Keratinocyte (primary cell): ENCODE measurements around the gene STIMATE. TPM values are rescaled to one million over a fixed set of nuclear protein-coding genes. Genes with fewer than 3 reads are reported as not detected.
A peak's percentile ranks its signal among the peaks of the same experiment; 100 is the strongest.

Experiments
- DNase-seq: peaks from one replicate; pipeline ENCODE4 v3.0.0-alpha.2; 2011; ENCODE audit warnings: low read depth, missing footprints, low spot score
- FAIRE-seq: peaks from 2 replicates; lab custom pipeline; 2011; peaks lifted over from hg19 to GRCh38; lab: Jason Lieb, UNC
- H2AFZ ChIP-seq: 2 replicates; pipeline ENCODE4 v1.6.0; 2012; ENCODE audit warnings: low read length, control low read depth, inconsistent platforms; ENCODE audit not compliant: control insufficient read depth
- H3K27ac ChIP-seq: 2 replicates; pipeline ENCODE4 v1.5.1; 2011; ENCODE audit warnings: low read length; ENCODE audit not compliant: control insufficient read depth, insufficient read depth
- H3K27me3 ChIP-seq: 3 replicates; pipeline ENCODE4 v1.6.0; 2011; ENCODE audit warnings: low read length; ENCODE audit not compliant: control insufficient read depth, insufficient read depth; ENCODE audit errors: extremely low read depth
- H3K36me3 ChIP-seq, 2 experiments: 2 replicates in 1 of 2; 3 replicates in 1 of 2; pipeline ENCODE4 v1.5.1; 2011; ENCODE audit warnings: low read length in 2 of 2, mild to moderate bottlenecking in 1 of 2; ENCODE audit not compliant: control insufficient read depth in 2 of 2, insufficient read depth in 2 of 2; ENCODE audit errors: extremely low read depth in 1 of 2
- H3K4me1 ChIP-seq: 3 replicates; pipeline ENCODE4 v1.5.1; 2011; ENCODE audit warnings: low read length; ENCODE audit not compliant: control insufficient read depth, insufficient read depth; ENCODE audit errors: extremely low read depth
- H3K4me2 ChIP-seq: 3 replicates; pipeline ENCODE4 v1.6.0; 2011; ENCODE audit warnings: low read depth, low read length; ENCODE audit not compliant: control insufficient read depth, insufficient read depth; ENCODE audit errors: extremely low read depth
- H3K4me3 ChIP-seq, 3 experiments: fragments of 200-600 bp in 1 of 3; sonication (generic) in 1 of 3; 2 replicates in 2 of 3; 3 replicates in 1 of 3; pipeline ENCODE4 v1.5.1; 2011 to 2016; ENCODE audit warnings: low read length in 3 of 3, mild to moderate bottlenecking in 3 of 3, control low read depth in 2 of 3, inconsistent platforms in 1 of 3, low read depth in 1 of 3, mixed read lengths in 1 of 3, mixed run types in 1 of 3, moderate library complexity in 1 of 3; ENCODE audit not compliant: control insufficient read depth in 2 of 3, insufficient read depth in 2 of 3; ENCODE audit errors: extremely low read depth in 1 of 3
- H3K79me2 ChIP-seq: 2 replicates; pipeline ENCODE4 v1.6.0; 2012; ENCODE audit warnings: low read length; ENCODE audit not compliant: control insufficient read depth, insufficient read depth
- H3K9ac ChIP-seq: 3 replicates; pipeline ENCODE4 v1.6.0; 2011; ENCODE audit warnings: low read length; ENCODE audit not compliant: control insufficient read depth, insufficient read depth; ENCODE audit errors: extremely low read depth
- H3K9me1 ChIP-seq: 3 replicates; pipeline ENCODE4 v1.6.0; 2011; ENCODE audit warnings: low read length; ENCODE audit not compliant: control insufficient read depth, insufficient read depth; ENCODE audit errors: extremely low read depth
- H3K9me3 ChIP-seq: 2 replicates; pipeline ENCODE4 v1.5.1; 2012; ENCODE audit warnings: low read depth, low read length; ENCODE audit not compliant: control insufficient read depth
- H4K20me1 ChIP-seq: 3 replicates; pipeline ENCODE4 v1.6.0; 2011; ENCODE audit warnings: low read length; ENCODE audit not compliant: control insufficient read depth, insufficient read depth; ENCODE audit errors: extremely low read depth
- EZH2 ChIP-seq: IDR thresholded peaks from one replicate; pipeline ENCODE4 v1.6.1; 2012; ENCODE audit warnings: inconsistent platforms, mild to moderate bottlenecking, low read length, moderate library complexity
- dilution Hi-C: fragments of 300-500 bp; cut with MboI; formaldehyde crosslinking; loops from one replicate; pipeline ENCODE4 v1.7.0; 2020; ENCODE audit warnings: low sequenced_read_pairs; ENCODE audit not compliant: extremely low pct_ligation_motif_present
- polyA plus RNA-seq, 5 experiments: library from polyadenylated mRNA; depleted of rRNA in 3 of 5; stranded (reverse) in 3 of 5; stranded (forward) in 1 of 5; unstranded in 1 of 5; fragments of >200 nt; gene quantifications; 1 replicate in 1 of 5; 2 replicates in 3 of 5; 3 replicates in 1 of 5; pipeline versions ENCODE4 v1.2.1 to v1.2.3, GENCODE V29; 2011 to 2012; ENCODE audit warnings: missing spikeins in 2 of 5, low read depth in 1 of 5, low replicate concordance in 1 of 5
- TF ChIP-seq, protein P1 (sequence below), 3 experiments: IDR thresholded peaks in 1 of 3; conservative IDR thresholded peaks in 1 of 3; optimal IDR thresholded peaks in 1 of 3; 2 replicates in 2 of 3; 3 replicates in 1 of 3; pipeline versions ENCODE3 to v1.5.1; 2011; ENCODE audit warnings: low read length in 3 of 3, mild to moderate bottlenecking in 3 of 3, moderate library complexity in 2 of 3, control low read depth in 1 of 3, inconsistent platforms in 1 of 3; ENCODE audit not compliant: insufficient read depth in 2 of 3; ENCODE audit errors: extremely low read depth in 1 of 3

STIMATE gene
- polyA plus RNA-seq, 1 donor (not counting 4 experiments of a cell fraction or from before 2014, with no cell fraction given), result 8.2 TPM

GRCh38 chr3:52874864-52875587 is 22.3 kb downstream of the STIMATE start:
- TF ChIP-seq, protein P1, sequence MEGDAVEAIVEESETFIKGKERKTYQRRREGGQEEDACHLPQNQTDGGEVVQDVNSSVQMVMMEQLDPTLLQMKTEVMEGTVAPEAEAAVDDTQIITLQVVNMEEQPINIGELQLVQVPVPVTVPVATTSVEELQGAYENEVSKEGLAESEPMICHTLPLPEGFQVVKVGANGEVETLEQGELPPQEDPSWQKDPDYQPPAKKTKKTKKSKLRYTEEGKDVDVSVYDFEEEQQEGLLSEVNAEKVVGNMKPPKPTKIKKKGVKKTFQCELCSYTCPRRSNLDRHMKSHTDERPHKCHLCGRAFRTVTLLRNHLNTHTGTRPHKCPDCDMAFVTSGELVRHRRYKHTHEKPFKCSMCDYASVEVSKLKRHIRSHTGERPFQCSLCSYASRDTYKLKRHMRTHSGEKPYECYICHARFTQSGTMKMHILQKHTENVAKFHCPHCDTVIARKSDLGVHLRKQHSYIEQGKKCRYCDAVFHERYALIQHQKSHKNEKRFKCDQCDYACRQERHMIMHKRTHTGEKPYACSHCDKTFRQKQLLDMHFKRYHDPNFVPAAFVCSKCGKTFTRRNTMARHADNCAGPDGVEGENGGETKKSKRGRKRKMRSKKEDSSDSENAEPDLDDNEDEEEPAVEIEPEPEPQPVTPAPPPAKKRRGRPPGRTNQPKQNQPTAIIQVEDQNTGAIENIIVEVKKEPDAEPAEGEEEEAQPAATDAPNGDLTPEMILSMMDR (optimal IDR thresholded peaks at IDR 0.05 in 1 of 3, IDR thresholded peaks at IDR 0.05 in 1 of 3, conservative IDR thresholded peaks at IDR 0.05 in 1 of 3; ENCODE audit: extremely low read depth in 1 of 3, insufficient read depth in 2 of 3, low read length in 3 of 3), result no peak
- TF ChIP-seq EZH2, result no peak
- Histone ChIP-seq H2AFZ (no peak overlapping the region), H3K9me1 (no peaks in the 10 kb centered on the region), H3K4me1 (peaks cover 10% of the 10 kb centered on the region), H4K20me1 (peaks cover 2% of the 10 kb centered on the region), H3K9ac (no peak overlapping the region), H3K27me3 (no peaks in the 10 kb centered on the region), H3K9me3 (no peaks in the 10 kb centered on the region), H3K27ac (no peak overlapping the region), H3K4me3 (no peak overlapping the region), H3K36me3 (no peaks in the 10 kb centered on the region), H3K79me2 (no peaks in the 10 kb centered on the region), H3K4me2 (no peak overlapping the region)
- DNase-seq (no peak), FAIRE-seq (no peak)
- dilution Hi-C loops, result no loop called here

DNA sequence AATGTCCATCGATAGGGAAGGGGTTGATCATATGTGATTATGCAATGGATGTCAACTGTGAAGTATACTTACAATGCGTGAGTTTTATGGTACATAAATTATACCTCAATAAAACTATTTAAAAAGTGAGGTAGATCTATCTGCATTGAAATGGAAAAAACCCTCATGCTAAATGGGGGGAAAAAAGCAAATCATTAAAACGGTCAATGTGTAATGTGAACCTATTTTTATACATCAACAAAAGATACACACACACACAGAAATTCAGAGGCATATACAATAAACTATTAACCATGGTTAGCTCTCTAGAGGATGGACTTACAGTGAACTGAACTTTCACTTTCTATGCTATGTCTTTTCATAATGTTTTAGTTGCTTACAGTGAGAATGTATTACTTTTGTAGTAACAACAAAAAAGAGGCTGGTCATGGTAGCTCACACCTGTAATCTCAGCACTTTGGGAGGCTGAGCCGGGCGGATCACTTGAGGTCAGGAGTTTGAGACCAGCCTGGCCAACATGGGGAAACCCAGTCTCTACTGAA is 23.1 kb downstream of the STIMATE start:
- H3K4me1 ChIP-seq, result peaks cover 10% of the 10 kb centered on the region
- peaks cover 2% of the 10 kb centered on the region for H4K20me1 ChIP-seq
- no peaks in the 10 kb centered on the region for H3K79me2 ChIP-seq
- no peak for FAIRE-seq
- H3K27ac ChIP-seq, result no peak overlapping the region
- H3K9me3 ChIP-seq, result no peaks in the 10 kb centered on the region
- TF ChIP-seq, protein P1 (optimal IDR thresholded peaks at IDR 0.05 in 1 of 3, IDR thresholded peaks at IDR 0.05 in 1 of 3, conservative IDR thresholded peaks at IDR 0.05 in 1 of 3; ENCODE audit: extremely low read depth in 1 of 3, insufficient read depth in 2 of 3, low read length in 3 of 3), result no peak
- TF ChIP-seq EZH2, result no peak
- peak overlapping the region; percentile 11 for H3K4me2 ChIP-seq
- no peak for DNase-seq
- H3K9me1 ChIP-seq, result no peaks in the 10 kb centered on the region
- no peak overlapping the region for H2AFZ ChIP-seq
- no peaks in the 10 kb centered on the region for H3K36me3 ChIP-seq
- dilution Hi-C loops, result no loop called here
- no peak overlapping the region for H3K9ac ChIP-seq
- no peaks in the 10 kb centered on the region for H3K27me3 ChIP-seq
- no peak overlapping the region for H3K4me3 ChIP-seq
